ENCODE results near the gene MAST1.

DNA sequence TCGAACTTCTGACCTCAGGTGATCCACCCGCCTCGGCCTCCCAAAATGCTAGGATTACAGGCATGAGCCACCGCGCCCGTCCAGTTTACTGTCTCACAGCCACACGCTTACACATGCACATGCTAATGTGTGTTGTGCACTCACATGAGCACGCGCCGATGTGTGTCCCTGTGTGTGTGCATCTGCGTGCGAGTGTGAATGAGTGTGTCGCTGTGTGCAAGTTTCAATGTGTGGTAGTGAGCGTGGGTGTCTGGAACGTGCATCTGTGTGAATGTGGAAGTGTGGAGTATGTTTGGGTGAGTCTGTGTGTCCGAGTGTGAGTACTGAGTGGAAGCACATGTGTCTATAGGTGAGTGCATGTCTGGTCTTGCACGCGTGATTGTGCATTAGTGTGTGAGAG lies 4.2 kb downstream of the MAST1 start:
- TF ChIP-seq, protein P1, sequence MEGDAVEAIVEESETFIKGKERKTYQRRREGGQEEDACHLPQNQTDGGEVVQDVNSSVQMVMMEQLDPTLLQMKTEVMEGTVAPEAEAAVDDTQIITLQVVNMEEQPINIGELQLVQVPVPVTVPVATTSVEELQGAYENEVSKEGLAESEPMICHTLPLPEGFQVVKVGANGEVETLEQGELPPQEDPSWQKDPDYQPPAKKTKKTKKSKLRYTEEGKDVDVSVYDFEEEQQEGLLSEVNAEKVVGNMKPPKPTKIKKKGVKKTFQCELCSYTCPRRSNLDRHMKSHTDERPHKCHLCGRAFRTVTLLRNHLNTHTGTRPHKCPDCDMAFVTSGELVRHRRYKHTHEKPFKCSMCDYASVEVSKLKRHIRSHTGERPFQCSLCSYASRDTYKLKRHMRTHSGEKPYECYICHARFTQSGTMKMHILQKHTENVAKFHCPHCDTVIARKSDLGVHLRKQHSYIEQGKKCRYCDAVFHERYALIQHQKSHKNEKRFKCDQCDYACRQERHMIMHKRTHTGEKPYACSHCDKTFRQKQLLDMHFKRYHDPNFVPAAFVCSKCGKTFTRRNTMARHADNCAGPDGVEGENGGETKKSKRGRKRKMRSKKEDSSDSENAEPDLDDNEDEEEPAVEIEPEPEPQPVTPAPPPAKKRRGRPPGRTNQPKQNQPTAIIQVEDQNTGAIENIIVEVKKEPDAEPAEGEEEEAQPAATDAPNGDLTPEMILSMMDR (IDR thresholded peaks at IDR 0.05), result no peak
- TF ChIP-seq EZH2 (IDR thresholded peaks at IDR 0.05; ENCODE audit: borderline replicate concordance, insufficient read depth, low read depth, low read length, poor library complexity, severe bottlenecking), result no peak
